Neuron (in vitro differentiated cells): ENCODE measurements around the gene CACNA1I.

Source experiments
- H2AFZ ChIP-seq: one replicate; pipeline ENCODE4 v1.6.1; 2013; ENCODE audit warnings: low read depth, mild to moderate bottlenecking, inconsistent platforms, low read length, moderate library complexity
- H3K27me3 ChIP-seq: one replicate; pipeline ENCODE4 v1.6.1; 2013; ENCODE audit warnings: low read length; ENCODE audit not compliant: insufficient read depth
- H3K36me3 ChIP-seq: one replicate; pipeline ENCODE4 v1.6.1; 2013; ENCODE audit warnings: low read length; ENCODE audit not compliant: insufficient read depth
- H3K4me1 ChIP-seq: one replicate; pipeline ENCODE4 v1.6.1; 2013; ENCODE audit warnings: low read length; ENCODE audit not compliant: insufficient read depth
- H3K4me3 ChIP-seq: 2 replicates; pipeline ENCODE4 v1.5.1; 2013; ENCODE audit warnings: mild to moderate bottlenecking, low read length, moderate library complexity
- H3K9me3 ChIP-seq: one replicate; pipeline ENCODE4 v1.6.1; 2013; ENCODE audit warnings: low read length

Gene CACNA1I

GRCh38 chr22:39620924-39621690 is 50.6 kb downstream of the CACNA1I start:
- Histone ChIP-seq H3K36me3 (no peaks in the 10 kb centered on the region), H3K4me3 (no peak overlapping the region)

GRCh38 chr22:39621826-39622225 is 51.3 kb downstream of the CACNA1I start:
- H3K9me3 ChIP-seq: no peaks in the 10 kb centered on the region
- H3K4me1 ChIP-seq: peaks cover 2% of the 10 kb centered on the region
- H3K27me3 ChIP-seq: peaks cover 11% of the 10 kb centered on the region
- H3K36me3 ChIP-seq: no peaks in the 10 kb centered on the region
- H2AFZ ChIP-seq: no peak overlapping the region
- H3K4me3 ChIP-seq: no peak overlapping the region

More at GRCh38 chr22:39620924-39621690, 50.6 kb downstream of the CACNA1I start:
- Histone ChIP-seq H3K4me1 (peaks cover 2% of the 10 kb centered on the region), H3K9me3 (no peaks in the 10 kb centered on the region), H3K27me3 (peaks cover 11% of the 10 kb centered on the region), H2AFZ (no peak overlapping the region)

- no peak overlapping the region for H3K4me3 ChIP-seq
- H3K9me3 ChIP-seq: no peaks in the 10 kb centered on the region
- H3K27me3 ChIP-seq: peaks cover 11% of the 10 kb centered on the region
- no peaks in the 10 kb centered on the region for H3K36me3 ChIP-seq
- peaks cover 2% of the 10 kb centered on the region for H3K4me1 ChIP-seq
- H2AFZ ChIP-seq: no peak overlapping the region
These were observed 52.4 kb downstream of the CACNA1I start for GRCh38 chr22:39622881-39623367.

GRCh38 chr22:39623603-39624500 is 53.3 kb downstream of the CACNA1I start:
- H3K4me3 ChIP-seq: no peak overlapping the region
- H2AFZ ChIP-seq: no peak overlapping the region
- peaks cover 15% of the 10 kb centered on the region for H3K27me3 ChIP-seq
- H3K9me3 ChIP-seq: no peaks in the 10 kb centered on the region
- peaks cover 2% of the 10 kb centered on the region for H3K4me1 ChIP-seq
- no peaks in the 10 kb centered on the region for H3K36me3 ChIP-seq

GRCh38 chr22:39624501-39624821 is 53.9 kb downstream of the CACNA1I start:
- Histone ChIP-seq H3K4me3 (no peak overlapping the region), H3K36me3 (no peaks in the 10 kb centered on the region), H3K27me3 (peaks cover 19% of the 10 kb centered on the region)

GRCh38 chr22:39625569-39626537 is 55.3 kb downstream of the CACNA1I start:
- no peaks in the 10 kb centered on the region for H3K9me3 ChIP-seq
- no peak overlapping the region for H3K4me3 ChIP-seq
- peaks cover 2% of the 10 kb centered on the region for H3K4me1 ChIP-seq
- H3K27me3 ChIP-seq: peaks cover 30% of the 10 kb centered on the region
- no peak overlapping the region for H2AFZ ChIP-seq
- H3K36me3 ChIP-seq: no peaks in the 10 kb centered on the region

More at GRCh38 chr22:39624501-39624821, 53.9 kb downstream of the CACNA1I start:
- Histone ChIP-seq H2AFZ (no peak overlapping the region), H3K4me1 (peaks cover 2% of the 10 kb centered on the region), H3K9me3 (no peaks in the 10 kb centered on the region)

GRCh38 chr22:39627208-39627607 is 56.7 kb downstream of the CACNA1I start:
- H3K36me3 ChIP-seq: no peaks in the 10 kb centered on the region
- H3K9me3 ChIP-seq: no peaks in the 10 kb centered on the region
- no peak overlapping the region for H2AFZ ChIP-seq
- peaks cover 2% of the 10 kb centered on the region for H3K4me1 ChIP-seq
- H3K4me3 ChIP-seq: no peak overlapping the region
- peaks cover 31% of the 10 kb centered on the region for H3K27me3 ChIP-seq

GRCh38 chr22:39627865-39628562 is 57.5 kb downstream of the CACNA1I start:
- no peaks in the 10 kb centered on the region for H3K9me3 ChIP-seq
- H3K4me3 ChIP-seq: no peak overlapping the region
- peaks cover 2% of the 10 kb centered on the region for H3K4me1 ChIP-seq
- H2AFZ ChIP-seq: no peak overlapping the region
- H3K27me3 ChIP-seq: peaks cover 31% of the 10 kb centered on the region
- H3K36me3 ChIP-seq: no peaks in the 10 kb centered on the region

GRCh38 chr22:39628563-39629080 is 58.1 kb downstream of the CACNA1I start:
- peaks cover 26% of the 10 kb centered on the region for H3K27me3 ChIP-seq

GRCh38 chr22:39629851-39630250 is 59.3 kb downstream of the CACNA1I start:
- no peak overlapping the region for H2AFZ ChIP-seq
- no peaks in the 10 kb centered on the region for H3K9me3 ChIP-seq

More at GRCh38 chr22:39628563-39629080, 58.1 kb downstream of the CACNA1I start:
- no peak overlapping the region for H3K4me3 ChIP-seq
- no peaks in the 10 kb centered on the region for H3K9me3 ChIP-seq
- H3K4me1 ChIP-seq: peaks cover 2% of the 10 kb centered on the region
- H3K36me3 ChIP-seq: no peaks in the 10 kb centered on the region
- H2AFZ ChIP-seq: no peak overlapping the region

GRCh38 chr22:39630721-39631120 is 60.2 kb downstream of the CACNA1I start:
- peaks cover 20% of the 10 kb centered on the region for H3K27me3 ChIP-seq
- H3K4me1 ChIP-seq: peaks cover 2% of the 10 kb centered on the region

More at GRCh38 chr22:39629851-39630250, 59.3 kb downstream of the CACNA1I start:
- peaks cover 2% of the 10 kb centered on the region for H3K4me1 ChIP-seq
- no peak overlapping the region for H3K4me3 ChIP-seq
- H3K27me3 ChIP-seq: peaks cover 20% of the 10 kb centered on the region
- H3K36me3 ChIP-seq: no peaks in the 10 kb centered on the region

More at GRCh38 chr22:39630721-39631120, 60.2 kb downstream of the CACNA1I start:
- no peaks in the 10 kb centered on the region for H3K36me3 ChIP-seq
- H2AFZ ChIP-seq: no peak overlapping the region
- no peak overlapping the region for H3K4me3 ChIP-seq
- no peaks in the 10 kb centered on the region for H3K9me3 ChIP-seq
